ENCODE data around the gene PRRC2B. TPM values are rescaled to one million over a fixed set of nuclear protein-coding genes. Genes with fewer than 3 reads are reported as not detected.

Gene PRRC2B
- total and polyA plus RNA-seq, 12 donors: 26.4 to 153 (median 126) TPM

DNA sequence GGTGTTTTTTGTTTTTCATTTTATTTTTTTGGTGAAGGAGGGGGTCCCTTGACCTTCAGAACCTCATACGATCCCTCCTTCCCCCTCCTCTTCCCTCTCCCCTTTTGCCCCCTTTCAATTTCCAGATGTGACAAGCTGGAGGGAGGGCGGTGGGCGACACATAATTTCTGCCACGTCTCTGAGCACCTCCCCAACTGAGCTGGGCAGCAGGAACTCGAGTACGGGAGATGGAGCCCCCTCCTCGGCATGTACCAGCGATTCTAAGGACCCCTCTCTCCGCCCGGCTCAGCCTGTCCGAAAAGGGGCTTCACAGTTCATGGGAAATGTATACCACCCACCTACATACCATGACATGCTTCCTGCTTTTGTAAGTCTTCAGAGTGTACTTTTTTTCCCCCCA, 52.4 kb downstream of the PRRC2B start:
- Histone ChIP-seq H3K9me3 (no peaks in the 10 kb centered on the region), H3K4me3 (no peak overlapping the region), H3K27me3 (no peaks in the 10 kb centered on the region), H3K27ac (no peak overlapping the region), H3K4me1 (peaks cover 0 to 3% (median 0%) of the 10 kb centered on the region in 9 donors), H3K36me3 (peaks cover 0 to 100% (median 59%) of the 10 kb centered on the region in 9 donors)
- 84 to 87% methylated on average over 11 of the region's 11 CpGs for WGBS, 2 donors
- ATAC-seq (no peak), DNase-seq (no peak)
- TF ChIP-seq CTCF (IDR thresholded peaks at IDR 0.05): no peak
- intact Hi-C loops (cut with DNase I): no loop called here

GRCh38 chr9:131447148-131447547, 53.3 kb downstream of the PRRC2B start:
- no peaks in the 10 kb centered on the region for H3K27me3 ChIP-seq
- H3K9me3 ChIP-seq: no peaks in the 10 kb centered on the region
- ATAC-seq (peak in 6 of 8 donors; percentile 37 to 85 (median 68)), DNase-seq (no peak)
- intact Hi-C loops (cut with DNase I): no loop called here
- H3K27ac ChIP-seq: no peak overlapping the region
- WGBS, 2 donors: 58 to 70% methylated on average over 8 of the region's 8 CpGs
- peaks cover 0 to 3% (median 0%) of the 10 kb centered on the region in 9 donors for H3K4me1 ChIP-seq
- H3K4me3 ChIP-seq: no peak overlapping the region
- peaks cover 0 to 100% (median 59%) of the 10 kb centered on the region in 9 donors for H3K36me3 ChIP-seq
- no peak for TF ChIP-seq CTCF (IDR thresholded peaks at IDR 0.05)

DNA sequence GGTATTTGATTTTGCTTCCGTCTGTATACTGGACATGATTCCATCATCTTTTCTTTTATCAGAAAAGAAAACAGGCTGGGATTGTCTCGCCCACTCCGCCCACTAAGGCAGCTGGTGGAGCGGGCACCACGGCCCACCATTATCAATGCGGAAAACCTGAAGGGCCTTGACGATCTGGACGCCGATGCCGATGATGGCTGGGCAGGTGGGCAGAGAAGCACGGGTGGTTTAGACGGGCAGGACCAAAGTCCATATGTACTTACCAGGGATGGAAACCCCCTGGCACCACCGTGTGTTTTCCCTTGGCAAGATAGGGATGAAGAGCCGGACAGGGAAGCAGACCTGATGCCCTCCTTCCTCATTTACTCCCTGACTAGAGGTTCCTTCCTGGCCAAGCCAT, 53.7 kb downstream of the PRRC2B start:
- Histone ChIP-seq H3K27ac (no peak overlapping the region), H3K9me3 (no peaks in the 10 kb centered on the region), H3K36me3 (peaks cover 0 to 100% (median 59%) of the 10 kb centered on the region in 9 donors), H3K27me3 (no peaks in the 10 kb centered on the region), H3K4me1 (peaks cover 0 to 2% (median 0%) of the 10 kb centered on the region in 9 donors), H3K4me3 (no peak overlapping the region)
- no peak for DNase-seq
- 75 to 80% methylated on average over 14 of the region's 14 CpGs for WGBS, 2 donors
- intact Hi-C loops (cut with DNase I): no loop called here
- no peak for TF ChIP-seq CTCF (IDR thresholded peaks at IDR 0.05)
- peak in 1 of 8 donors; percentile 10 for ATAC-seq

DNA sequence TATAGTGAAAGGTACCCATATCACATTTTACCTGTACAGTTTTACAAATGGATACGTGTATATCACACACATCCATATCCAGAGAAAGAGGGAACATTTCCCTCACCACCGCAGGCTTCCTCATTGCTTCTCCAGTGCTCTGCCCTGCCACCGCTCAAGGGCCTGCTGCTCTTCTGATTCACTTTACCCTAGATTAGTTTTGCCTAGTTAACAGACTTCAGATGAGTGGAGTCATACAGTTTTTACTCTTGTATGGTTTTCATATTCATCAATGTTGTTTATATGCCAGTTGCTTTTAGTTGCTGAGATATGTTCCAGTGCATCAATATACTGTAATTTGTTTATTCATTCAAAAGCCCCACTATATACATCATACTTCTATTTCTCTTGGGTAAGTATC, 54.9 kb downstream of the PRRC2B start:
- DNase-seq: no peak
- Histone ChIP-seq H3K9me3 (no peaks in the 10 kb centered on the region), H3K27ac (no peak overlapping the region), H3K4me1 (no peaks in the 10 kb centered on the region), H3K27me3 (no peaks in the 10 kb centered on the region), H3K4me3 (no peak overlapping the region), H3K36me3 (peaks cover 0 to 100% (median 59%) of the 10 kb centered on the region in 9 donors)
- intact Hi-C loops (cut with DNase I): no loop called here
- TF ChIP-seq CTCF (IDR thresholded peaks at IDR 0.05): no peak
- 94 to 95% methylated on average over 3 of the region's 3 CpGs for WGBS, 2 donors
- no peak for ATAC-seq
